Esophagus muscularis mucosa (tissue), 2 donors: ENCODE measurements around the gene BARX1.

Experiments
- POLR2A ChIP-seq: fragments of 450-650 bp; IDR thresholded peaks from one replicate; pipeline ENCODE4 v1.6.1; 2017; ENCODE audit warnings: antibody characterized with exemption, moderate library complexity, mild to moderate bottlenecking, low read depth
- POLR2AphosphoS5 ChIP-seq, 2 donors: sonication (generic); formaldehyde crosslinking; IDR thresholded peaks; one replicate each; pipeline ENCODE4 v1.6.1; 2017; ENCODE audit warnings: antibody characterized with exemption in 2 of 2

DNA sequence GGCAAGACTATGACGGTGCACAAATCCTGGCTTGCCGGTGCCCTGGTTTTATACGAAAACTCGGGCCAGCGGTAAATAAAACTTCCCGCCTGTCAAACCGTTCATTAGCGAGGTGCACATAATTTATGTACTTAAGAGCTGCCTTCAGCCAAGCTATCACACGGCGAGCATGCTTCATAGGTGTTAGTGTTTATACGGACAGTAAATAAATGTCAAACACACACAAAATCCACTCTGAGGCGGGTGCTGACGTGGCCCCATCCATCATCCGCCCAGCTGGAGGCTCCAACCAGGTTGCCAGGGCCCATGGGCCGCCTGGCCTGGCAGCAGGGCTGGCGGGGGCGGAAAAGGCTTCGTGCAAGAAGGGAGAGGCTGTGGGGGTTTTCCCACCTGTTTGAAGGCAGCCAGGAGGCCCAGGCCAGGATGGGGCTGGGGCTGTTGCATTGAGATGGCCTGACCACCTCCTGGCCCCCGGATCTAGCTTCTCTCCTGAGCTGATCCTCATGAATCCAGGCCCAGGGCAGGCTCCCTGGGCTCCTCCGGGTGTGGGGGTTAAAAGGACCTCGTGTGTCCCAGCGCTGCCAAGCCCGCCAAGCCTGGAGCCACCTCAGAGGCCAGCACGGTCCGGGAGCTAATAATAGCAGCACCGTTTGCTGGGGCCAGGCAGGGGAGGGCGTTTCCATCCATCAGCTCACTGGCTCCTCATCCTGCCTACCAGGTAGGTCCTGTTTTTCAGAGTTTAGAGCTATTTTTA is 43.2 kb downstream of the BARX1 start:
- TF ChIP-seq POLR2A: no peak
- TF ChIP-seq POLR2AphosphoS5 (IDR thresholded peaks at IDR 0.05): no peak
